HCT116 (cell line): ENCODE results near the gene NTSR1. TPM values are rescaled to one million over a fixed set of nuclear protein-coding genes. Genes with fewer than 3 reads are reported as not detected.

Experiments used
- ATAC-seq: fragments of 200-7000 bp; cut with Tn5 transposase; 2 replicates; pipeline ENCODE4 v1.9.1; 2020; ENCODE audit warnings: mild to moderate bottlenecking, moderate library complexity
- BruUV-seq: library from RNA; stranded (reverse); fragments of 400-500 nt; replicated peaks from 2 replicates; lab custom pipeline; 2021; lab: Mats Ljungman, UMichigan
- CTCF ChIA-PET: fragments of 300-600 bp; sonication (Branson Sonifier 250); formaldehyde crosslinking; loops from one replicate; lab custom pipeline; 2021; ENCODE audit warnings: antibody characterized with exemption; lab: Charles Lee
- POLR2A ChIA-PET: fragments of 300-600, 350-600 bp; sonication (Branson Sonifier 250); formaldehyde crosslinking; loops from one replicate; lab custom pipeline; 2021; ENCODE audit warnings: antibody characterized with exemption; lab: Charles Lee
- RAD21 ChIA-PET, 2 experiments: fragments of 300-600 bp; sonication (Branson Sonifier 250); formaldehyde crosslinking; loops; one replicate each; lab custom pipeline; 2023; ENCODE audit warnings: low total read pairs in 2 of 2; ENCODE audit not compliant: uncharacterized antibody in 2 of 2, unreplicated experiment in 2 of 2, low non-redundant PET in 1 of 2; lab: Charles Lee
- DNase-seq: peaks from one replicate; pipeline ENCODE4 v3.0.0-alpha.2; 2010; ENCODE audit warnings: low read depth, low spot score
- H2AFZ ChIP-seq: fragments of 200-600 bp; shearing (Covaris generic), sonication (generic); 2 replicates; pipeline ENCODE4 v1.6.1; 2017; ENCODE audit warnings: low read depth, mixed run types, mixed read lengths, antibody characterized with exemption, low read length; ENCODE audit not compliant: poor library complexity, severe bottlenecking
- H3K27ac ChIP-seq: 2 replicates; pipeline ENCODE4 v1.5.1; 2012; ENCODE audit warnings: low read depth, low read length
- H3K27me3 ChIP-seq: fragments of 200-600 bp; sonication (generic); 2 replicates; pipeline ENCODE4 v1.6.1; 2016; ENCODE audit warnings: mixed run types, low read length, mixed read lengths; ENCODE audit not compliant: insufficient read depth
- H3K36me3 ChIP-seq, 2 experiments: fragments of 200-500 bp in 1 of 2; fragments of 200-600 bp in 1 of 2; sonication (Bioruptor generic) in 1 of 2; sonication (generic) in 1 of 2; 2 replicates each; pipeline versions ENCODE4 v1.5.1 to v1.6.1; 2014 to 2016; ENCODE audit warnings: low read length in 2 of 2, inconsistent platforms in 1 of 2, mixed read lengths in 1 of 2, mixed run types in 1 of 2; ENCODE audit not compliant: insufficient read depth in 2 of 2, control insufficient read depth in 1 of 2
- H3K4me1 ChIP-seq, 2 experiments: fragments of 200-600 bp in 1 of 2; sonication (generic) in 1 of 2; 2 replicates each; pipeline versions ENCODE4 v1.5.1 to v1.6.1; 2012 to 2017; ENCODE audit warnings: low read length in 2 of 2, inconsistent platforms in 1 of 2, mild to moderate bottlenecking in 1 of 2, mixed read lengths in 1 of 2, mixed run types in 1 of 2, moderate library complexity in 1 of 2; ENCODE audit not compliant: insufficient read depth in 2 of 2, control insufficient read depth in 1 of 2
- H3K4me2 ChIP-seq: fragments of 200-600 bp; sonication (generic); 2 replicates; pipeline ENCODE4 v1.6.1; 2017; ENCODE audit warnings: mixed run types, low read length, mixed read lengths
- H3K4me3 ChIP-seq, 2 experiments: fragments of 200-600 bp in 1 of 2; sonication (generic) in 1 of 2; replicated peaks in 1 of 2; 2 replicates each; pipeline ENCODE4 v1.5.1; 2011 to 2016; ENCODE audit warnings: low read length in 2 of 2, control low read depth in 1 of 2, low read depth in 1 of 2, mild to moderate bottlenecking in 1 of 2, mixed read lengths in 1 of 2, mixed run types in 1 of 2
- H3K79me2 ChIP-seq: fragments of 200-600 bp; sonication (generic); 2 replicates; pipeline ENCODE4 v1.6.1; 2017; ENCODE audit warnings: mild to moderate bottlenecking, mixed run types, low read length, moderate library complexity, mixed read lengths; ENCODE audit not compliant: insufficient read depth
- H3K9ac ChIP-seq: fragments of 200-600 bp; sonication (generic); 2 replicates; pipeline ENCODE4 v1.6.1; 2016; ENCODE audit warnings: low read length, mixed read lengths
- H3K9me2 ChIP-seq: fragments of 200-600 bp; sonication (generic), shearing (Covaris generic); 2 replicates; pipeline ENCODE4 v1.6.1; 2017; ENCODE audit warnings: mixed run types, mild to moderate bottlenecking, moderate library complexity; ENCODE audit not compliant: insufficient read depth
- H3K9me3 ChIP-seq, 2 experiments: fragments of 200-500 bp in 1 of 2; fragments of 200-600 bp in 1 of 2; sonication (Bioruptor generic) in 1 of 2; sonication (generic) in 1 of 2; 2 replicates each; pipeline ENCODE4 v1.6.1; 2014 to 2017; ENCODE audit warnings: low read length in 2 of 2, mixed read lengths in 2 of 2, inconsistent platforms in 1 of 2, low read depth in 1 of 2, mild to moderate bottlenecking in 1 of 2, mixed run types in 1 of 2, moderate library complexity in 1 of 2; ENCODE audit not compliant: control insufficient read depth in 1 of 2, insufficient read depth in 1 of 2
- H4K20me1 ChIP-seq: fragments of 200-600 bp; sonication (generic), shearing (Covaris generic); 2 replicates; pipeline ENCODE4 v1.6.1; 2017; ENCODE audit warnings: mixed run types, mild to moderate bottlenecking, moderate library complexity; ENCODE audit not compliant: insufficient read depth
- EGR1 ChIP-seq: IDR thresholded peaks from 2 replicates; pipeline ENCODE4 v1.6.1; 2012; ENCODE audit warnings: low read depth
- POLR2AphosphoS5 ChIP-seq: IDR thresholded peaks from 2 replicates; pipeline ENCODE4 v1.6.1; 2011; ENCODE audit warnings: mild to moderate bottlenecking, low read depth, low read length, moderate library complexity
- SP1 ChIP-seq: IDR thresholded peaks from 2 replicates; pipeline ENCODE4 v1.6.1; 2012; ENCODE audit warnings: low read depth
- SRF ChIP-seq: IDR thresholded peaks from 2 replicates; pipeline ENCODE4 v1.6.1; 2012; ENCODE audit warnings: low read depth
- TCF7L2 ChIP-seq: IDR thresholded peaks from 2 replicates; pipeline ENCODE4 v1.7.0; 2011; ENCODE audit warnings: borderline replicate concordance, inconsistent platforms; ENCODE audit not compliant: insufficient read depth, insufficient read length; ENCODE audit errors: extremely low read depth
- YY1 ChIP-seq: IDR thresholded peaks from 2 replicates; pipeline ENCODE4 v1.6.1; 2011; ENCODE audit warnings: low read length, low read depth, moderate library complexity, mild to moderate bottlenecking; ENCODE audit not compliant: insufficient replicate concordance; ENCODE audit errors: extremely low read depth
- ZFX ChIP-seq: fragments of 450-650 bp; IDR thresholded peaks from 2 replicates; pipeline ENCODE4 v1.6.1; 2017
- ZNF274 ChIP-seq: fragments of 200-500 bp; sonication (Bioruptor generic); IDR thresholded peaks from 2 replicates; pipeline ENCODE4 v1.6.1; 2014; ENCODE audit warnings: mild to moderate bottlenecking, low read depth, low read length, inconsistent platforms
- intact Hi-C: fragments of 100-400 bp; cut with micrococcal nuclease; formaldehyde crosslinking; loops from 2 replicates; pipeline ENCODE4 v1.10.0; 2022
- total RNA-seq: library from RNA; stranded (reverse); gene quantifications from one replicate; pipeline ENCODE4 v1.2.1, GENCODE V29; 2021; ENCODE audit not compliant: unreplicated experiment
- TF ChIP-seq, protein P1 (sequence below): IDR thresholded peaks from 2 replicates; pipeline ENCODE4 v1.6.1; 2011; ENCODE audit warnings: mild to moderate bottlenecking, low read length, moderate library complexity; ENCODE audit not compliant: insufficient replicate concordance; ENCODE audit errors: extremely low read depth
- TF ChIP-seq, protein P2 (sequence below): IDR thresholded peaks from 2 replicates; pipeline ENCODE4 v1.6.1; 2012
- TF ChIP-seq, protein P3 (sequence below): IDR thresholded peaks from 2 replicates; pipeline ENCODE4 v1.6.1; 2012

The NTSR1 gene
- total RNA-seq, 1 experiment from 2014 or later = 187 TPM

DNA sequence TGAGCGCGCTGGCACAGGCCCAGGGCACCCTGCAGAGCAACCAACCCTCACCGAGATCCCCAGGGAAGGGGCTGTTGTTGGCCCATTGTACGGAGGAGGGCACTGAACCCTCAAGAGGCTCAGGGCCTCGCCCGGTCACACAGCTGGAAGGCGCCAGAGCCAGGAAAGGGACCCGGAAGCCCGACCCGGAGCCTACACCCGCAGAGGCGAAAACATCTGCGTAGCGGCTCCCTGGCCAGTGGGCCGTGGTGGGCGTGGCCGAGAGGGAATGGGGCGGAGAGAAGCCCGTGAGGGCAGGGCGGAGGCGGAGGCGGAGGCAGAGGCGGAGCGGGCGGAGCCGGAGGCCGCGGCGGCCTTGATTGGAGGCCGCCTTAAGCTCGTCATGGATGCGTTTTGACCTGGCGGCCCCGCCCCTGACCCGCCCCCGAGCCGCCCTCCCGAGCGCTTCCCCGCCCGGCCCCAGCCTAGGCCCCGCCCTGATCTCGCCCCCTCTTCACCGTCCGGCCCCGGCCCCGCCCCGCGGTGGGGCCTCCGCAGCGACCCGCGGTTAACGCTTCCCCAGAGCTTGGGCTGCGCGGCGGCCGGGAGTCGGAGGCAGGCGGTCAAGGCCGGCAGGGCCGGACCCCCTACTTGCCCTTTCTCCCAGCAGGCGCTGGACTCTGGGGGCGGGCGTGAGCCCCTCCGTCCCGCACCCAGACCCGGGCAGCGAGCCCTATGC lies 85.5 kb downstream of the NTSR1 start:
- H4K20me1 ChIP-seq = no peaks in the 10 kb centered on the region
- intact Hi-C loops = loop anchor here (2.0 to 5.0 kb wide), 2 partner anchors 59 to 292 kb away; no protein-coding TSS in a partner anchor
- H3K4me1 ChIP-seq = peaks cover 23 to 67% of the 10 kb centered on the region in 2 experiments
- H3K36me3 ChIP-seq = peaks cover 8 to 18% of the 10 kb centered on the region in 2 experiments; a peak in 2 of 4 replicates
- peak overlapping the region; percentile 99 for H3K27ac ChIP-seq
- TF ChIP-seq, protein P1, sequence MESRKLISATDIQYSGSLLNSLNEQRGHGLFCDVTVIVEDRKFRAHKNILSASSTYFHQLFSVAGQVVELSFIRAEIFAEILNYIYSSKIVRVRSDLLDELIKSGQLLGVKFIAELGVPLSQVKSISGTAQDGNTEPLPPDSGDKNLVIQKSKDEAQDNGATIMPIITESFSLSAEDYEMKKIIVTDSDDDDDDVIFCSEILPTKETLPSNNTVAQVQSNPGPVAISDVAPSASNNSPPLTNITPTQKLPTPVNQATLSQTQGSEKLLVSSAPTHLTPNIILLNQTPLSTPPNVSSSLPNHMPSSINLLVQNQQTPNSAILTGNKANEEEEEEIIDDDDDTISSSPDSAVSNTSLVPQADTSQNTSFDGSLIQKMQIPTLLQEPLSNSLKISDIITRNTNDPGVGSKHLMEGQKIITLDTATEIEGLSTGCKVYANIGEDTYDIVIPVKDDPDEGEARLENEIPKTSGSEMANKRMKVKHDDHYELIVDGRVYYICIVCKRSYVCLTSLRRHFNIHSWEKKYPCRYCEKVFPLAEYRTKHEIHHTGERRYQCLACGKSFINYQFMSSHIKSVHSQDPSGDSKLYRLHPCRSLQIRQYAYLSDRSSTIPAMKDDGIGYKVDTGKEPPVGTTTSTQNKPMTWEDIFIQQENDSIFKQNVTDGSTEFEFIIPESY = no peak
- peak; percentile 38; the same call in 1 of the 2 replicates for TF ChIP-seq ZFX
- no peak for TF ChIP-seq EGR1
- peak; percentile 97 for TF ChIP-seq POLR2AphosphoS5
- TF ChIP-seq, protein P2, sequence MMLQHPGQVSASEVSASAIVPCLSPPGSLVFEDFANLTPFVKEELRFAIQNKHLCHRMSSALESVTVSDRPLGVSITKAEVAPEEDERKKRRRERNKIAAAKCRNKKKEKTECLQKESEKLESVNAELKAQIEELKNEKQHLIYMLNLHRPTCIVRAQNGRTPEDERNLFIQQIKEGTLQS = no peak
- TF ChIP-seq SP1 = no peak
- peak; percentile 14 for TF ChIP-seq YY1
- no peak for TF ChIP-seq ZNF274
- TF ChIP-seq SRF = no peak
- TF ChIP-seq, protein P3, sequence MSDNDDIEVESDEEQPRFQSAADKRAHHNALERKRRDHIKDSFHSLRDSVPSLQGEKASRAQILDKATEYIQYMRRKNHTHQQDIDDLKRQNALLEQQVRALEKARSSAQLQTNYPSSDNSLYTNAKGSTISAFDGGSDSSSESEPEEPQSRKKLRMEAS = no peak
- no peak for TF ChIP-seq TCF7L2
- peak; percentile 93 for DNase-seq
- CTCF ChIA-PET = interaction anchor here (0.5 to 2.3 kb wide), 15 partner anchors 10 to 658 kb away, joined by 3 to 10 read pairs (median 3); partner anchors contain the start of gene OGFR
- H3K27me3 ChIP-seq = no peaks in the 10 kb centered on the region
- RAD21 ChIA-PET = interaction anchor here (0.5 to 0.6 kb wide), 3 partner anchors 59 to 152 kb away, joined by 3 to 4 read pairs (median 3); no protein-coding TSS in a partner anchor
- H3K79me2 ChIP-seq = peaks cover 23% of the 10 kb centered on the region
- H3K4me2 ChIP-seq = peak overlapping the region; percentile 99
- H3K9me2 ChIP-seq = no peaks in the 10 kb centered on the region
- POLR2A ChIA-PET = interaction anchor here (0.5 to 1.5 kb wide), 12 partner anchors 10 to 195 kb away, joined by 3 to 9 read pairs (median 4); no protein-coding TSS in a partner anchor
- peak overlapping the region; percentile 64 to 72 for H3K4me3 ChIP-seq
- no TSS peak for BruUV-seq
- peak overlapping the region; percentile 91 for H3K9ac ChIP-seq
- H2AFZ ChIP-seq = no peak overlapping the region
- H3K9me3 ChIP-seq = no peaks in the 10 kb centered on the region
- ATAC-seq = peak; percentile 79
